ENCODE data around the gene CCDC69.
A peak's percentile ranks its signal among the peaks of the same experiment; 100 is the strongest.
"Not testable (repeated sequence)": the region's sequence is repeated elsewhere in the genome, so short reads cannot be mapped to it uniquely, and the experiment has no call there.

The CCDC69 gene

GRCh38 chr5:151244206-151244605 is 20.3 kb upstream of the CCDC69 start:
- DNase-seq = no peak

- no peak for DNase-seq
Observed at GRCh38 chr5:151243564-151243963, 19.7 kb upstream of the CCDC69 start.

GRCh38 chr5:151243127-151243526 is 19.2 kb upstream of the CCDC69 start:
- DNase-seq = no peak

GRCh38 chr5:151240924-151241635 is 17.2 kb upstream of the CCDC69 start:
- DNase-seq = peak; percentile 81

- not testable (repeated sequence) for DNase-seq
Observed at GRCh38 chr5:151240268-151240835, 16.5 kb upstream of the CCDC69 start.

GRCh38 chr5:151239237-151239861 is 15.5 kb upstream of the CCDC69 start:
- no peak for DNase-seq

- DNase-seq = no peak
Observed at GRCh38 chr5:151238303-151238741, 14.4 kb upstream of the CCDC69 start.

GRCh38 chr5:151237685-151238084 is 13.8 kb upstream of the CCDC69 start:
- no peak for DNase-seq

- DNase-seq = peak; percentile 15
Observed at GRCh38 chr5:151236888-151237287, 13.0 kb upstream of the CCDC69 start.

GRCh38 chr5:151235239-151235571 is 11.3 kb upstream of the CCDC69 start:
- not testable (repeated sequence) for DNase-seq

- DNase-seq = no peak
Observed at GRCh38 chr5:151234476-151235238, 10.8 kb upstream of the CCDC69 start.

- DNase-seq = no peak
Observed at GRCh38 chr5:151233616-151234085, 9.8 kb upstream of the CCDC69 start.

GRCh38 chr5:151231359-151231758 is 7.5 kb upstream of the CCDC69 start:
- no peak for DNase-seq

- no peak for DNase-seq
Observed at GRCh38 chr5:151230048-151230680, 6.3 kb upstream of the CCDC69 start.

- DNase-seq = no peak
Observed at GRCh38 chr5:151228986-151229385, 5.1 kb upstream of the CCDC69 start.

GRCh38 chr5:151227918-151228447 is 4.1 kb upstream of the CCDC69 start:
- no peak for DNase-seq

GRCh38 chr5:151225475-151225874 is 1.6 kb upstream of the CCDC69 start:
- DNase-seq = no peak

- DNase-seq = no peak
Observed at GRCh38 chr5:151225071-151225470, 1.2 kb upstream of the CCDC69 start.

GRCh38 chr5:151224372-151224771 is 480 bp upstream of the CCDC69 start:
- no peak for DNase-seq

- DNase-seq = no peak
Observed at GRCh38 chr5:151222790-151223446, 974 bp downstream of the CCDC69 start.

- no peak for DNase-seq
Observed at GRCh38 chr5:151222054-151222789, 1.7 kb downstream of the CCDC69 start.

Measured in DMS79 (cell line).